Sigmoid colon (tissue), 4 donors: ENCODE measurements around the gene CAGE1.

Source experiments
- POLR2AphosphoS5 ChIP-seq, 4 donors: sonication (generic); formaldehyde crosslinking; IDR thresholded peaks; one replicate each; pipeline ENCODE4 v1.6.1; 2017; ENCODE audit warnings: antibody characterized with exemption in 4 of 4
- TF ChIP-seq, protein P1 (sequence below), 4 experiments: fragments of 450-650 bp in 3 of 4; fragments of 200-600 bp in 1 of 4; IDR thresholded peaks; one replicate each; pipeline ENCODE4 v1.5.1; 2016 to 2019; ENCODE audit warnings: antibody characterized with exemption in 4 of 4, mild to moderate bottlenecking in 3 of 4, moderate library complexity in 2 of 4

DNA sequence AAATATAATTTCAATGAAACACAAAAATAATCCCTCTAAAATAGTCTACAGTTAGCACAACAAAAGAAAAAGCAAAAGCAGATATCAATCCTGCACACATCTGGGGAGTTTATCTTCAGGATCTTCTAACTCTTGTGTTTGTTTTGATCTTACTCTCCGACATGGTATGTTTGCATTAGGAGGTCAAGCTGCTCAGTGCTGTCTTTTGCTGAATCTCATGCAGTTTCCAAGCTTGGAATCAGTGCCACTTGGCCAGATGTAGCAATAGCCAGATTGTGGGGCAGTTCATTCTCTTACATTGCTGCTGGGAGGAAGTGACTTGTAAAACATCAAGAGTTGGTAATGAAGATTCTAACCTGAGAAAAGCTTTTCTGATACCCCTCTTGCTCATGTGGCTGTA, 29.5 kb upstream of the CAGE1 start:
- TF ChIP-seq, protein P1, sequence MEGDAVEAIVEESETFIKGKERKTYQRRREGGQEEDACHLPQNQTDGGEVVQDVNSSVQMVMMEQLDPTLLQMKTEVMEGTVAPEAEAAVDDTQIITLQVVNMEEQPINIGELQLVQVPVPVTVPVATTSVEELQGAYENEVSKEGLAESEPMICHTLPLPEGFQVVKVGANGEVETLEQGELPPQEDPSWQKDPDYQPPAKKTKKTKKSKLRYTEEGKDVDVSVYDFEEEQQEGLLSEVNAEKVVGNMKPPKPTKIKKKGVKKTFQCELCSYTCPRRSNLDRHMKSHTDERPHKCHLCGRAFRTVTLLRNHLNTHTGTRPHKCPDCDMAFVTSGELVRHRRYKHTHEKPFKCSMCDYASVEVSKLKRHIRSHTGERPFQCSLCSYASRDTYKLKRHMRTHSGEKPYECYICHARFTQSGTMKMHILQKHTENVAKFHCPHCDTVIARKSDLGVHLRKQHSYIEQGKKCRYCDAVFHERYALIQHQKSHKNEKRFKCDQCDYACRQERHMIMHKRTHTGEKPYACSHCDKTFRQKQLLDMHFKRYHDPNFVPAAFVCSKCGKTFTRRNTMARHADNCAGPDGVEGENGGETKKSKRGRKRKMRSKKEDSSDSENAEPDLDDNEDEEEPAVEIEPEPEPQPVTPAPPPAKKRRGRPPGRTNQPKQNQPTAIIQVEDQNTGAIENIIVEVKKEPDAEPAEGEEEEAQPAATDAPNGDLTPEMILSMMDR (IDR thresholded peaks at IDR 0.05), result no peak
- TF ChIP-seq POLR2AphosphoS5 (IDR thresholded peaks at IDR 0.05), result no peak
